ENCODE results near the gene SAMD9. TPM values are rescaled to one million over a fixed set of nuclear protein-coding genes. Genes with fewer than 3 reads are reported as not detected.
"Not testable (repeated sequence)": the region's sequence is repeated elsewhere in the genome, so short reads cannot be mapped to it uniquely, and the experiment has no call there.

The SAMD9 gene
- total RNA-seq, 4 donors from 2014 or later = 2.6 to 25.6 (median 14.3) TPM

DNA sequence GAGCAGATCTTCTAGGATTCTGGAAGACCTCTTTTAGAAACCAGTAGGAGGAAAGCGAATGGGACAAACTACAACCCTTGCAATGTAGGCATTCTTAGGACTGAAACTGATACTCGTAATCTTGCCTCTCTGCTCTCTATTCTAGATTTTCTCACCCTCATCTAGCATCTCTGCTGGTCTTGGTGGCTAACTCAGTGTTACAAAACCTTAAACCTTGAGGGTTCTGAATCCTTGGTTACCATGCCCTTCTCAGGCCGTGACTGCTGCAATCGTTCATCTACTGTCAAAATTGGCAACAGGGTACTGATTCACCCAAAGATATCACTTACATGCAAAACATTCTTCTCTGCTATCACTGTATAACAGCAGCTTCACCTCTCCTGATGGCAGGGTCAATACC is 55.2 kb downstream of the SAMD9 start:
- 82 to 87% methylated on average over 4 of the region's 4 CpGs for WGBS, 2 donors (ENCODE audit: low coverage in 1 of 2)
- TF ChIP-seq POLR2AphosphoS5 (IDR thresholded peaks at IDR 0.05) = no peak
- TF ChIP-seq EP300 (IDR thresholded peaks at IDR 0.05; ENCODE audit: low read depth) = no peak
- TF ChIP-seq POLR2A (IDR thresholded peaks at IDR 0.05) = no peak
- TF ChIP-seq, protein P1, sequence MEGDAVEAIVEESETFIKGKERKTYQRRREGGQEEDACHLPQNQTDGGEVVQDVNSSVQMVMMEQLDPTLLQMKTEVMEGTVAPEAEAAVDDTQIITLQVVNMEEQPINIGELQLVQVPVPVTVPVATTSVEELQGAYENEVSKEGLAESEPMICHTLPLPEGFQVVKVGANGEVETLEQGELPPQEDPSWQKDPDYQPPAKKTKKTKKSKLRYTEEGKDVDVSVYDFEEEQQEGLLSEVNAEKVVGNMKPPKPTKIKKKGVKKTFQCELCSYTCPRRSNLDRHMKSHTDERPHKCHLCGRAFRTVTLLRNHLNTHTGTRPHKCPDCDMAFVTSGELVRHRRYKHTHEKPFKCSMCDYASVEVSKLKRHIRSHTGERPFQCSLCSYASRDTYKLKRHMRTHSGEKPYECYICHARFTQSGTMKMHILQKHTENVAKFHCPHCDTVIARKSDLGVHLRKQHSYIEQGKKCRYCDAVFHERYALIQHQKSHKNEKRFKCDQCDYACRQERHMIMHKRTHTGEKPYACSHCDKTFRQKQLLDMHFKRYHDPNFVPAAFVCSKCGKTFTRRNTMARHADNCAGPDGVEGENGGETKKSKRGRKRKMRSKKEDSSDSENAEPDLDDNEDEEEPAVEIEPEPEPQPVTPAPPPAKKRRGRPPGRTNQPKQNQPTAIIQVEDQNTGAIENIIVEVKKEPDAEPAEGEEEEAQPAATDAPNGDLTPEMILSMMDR (IDR thresholded peaks at IDR 0.05) = no peak
- H3K27me3 ChIP-seq = no peaks in the 10 kb centered on the region
- intact Hi-C loops (cut with DNase I; ENCODE audit: low total_unique reads) (no loop called here), in situ Hi-C loops (cut with MboI; ENCODE audit: low pct_ligation_motif_present in 1 of 4, low pct_unique_long_range_greater_than_20kb in 1 of 4, low sequenced_read_pairs in 3 of 4) (loop anchor here in 1 of 4 donors (25.0 kb wide), 1 partner anchor 450 kb away; no protein-coding TSS in a partner anchor)
- H3K4me1 ChIP-seq = no peaks in the 10 kb centered on the region
- DNase-seq = no peak
- H3K4me3 ChIP-seq = no peak overlapping the region
- H3K27ac ChIP-seq = no peak overlapping the region
- H3K9me3 ChIP-seq = peaks cover 0 to 4% of the 10 kb centered on the region in 2 donors
- no peaks in the 10 kb centered on the region for H3K36me3 ChIP-seq

DNA sequence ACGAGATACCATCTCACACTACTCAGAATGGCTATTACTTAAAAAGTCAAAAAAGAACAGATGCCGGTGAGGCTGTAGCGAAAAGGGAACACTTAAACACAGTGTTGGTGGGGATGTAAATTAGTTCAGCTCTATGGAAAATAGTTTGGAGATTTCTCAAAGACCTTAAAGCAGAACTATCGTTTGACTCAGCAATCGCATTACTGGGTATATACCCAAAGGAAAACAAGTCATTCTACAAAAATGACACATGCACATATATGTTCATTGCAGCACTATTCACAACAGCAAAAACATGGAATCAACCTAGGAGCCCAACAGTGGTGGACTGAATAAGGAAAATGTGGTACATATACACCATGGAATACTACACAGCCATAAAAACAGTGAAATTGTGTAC is 56.9 kb downstream of the SAMD9 start:
- Histone ChIP-seq H3K4me3 (no peak overlapping the region), H3K4me1 (no peaks in the 10 kb centered on the region), H3K27me3 (no peaks in the 10 kb centered on the region), H3K36me3 (no peaks in the 10 kb centered on the region), H3K27ac (no peak overlapping the region), H3K9me3 (peaks cover 0 to 4% of the 10 kb centered on the region in 2 donors)
- in situ Hi-C loops (cut with MboI; ENCODE audit: low pct_ligation_motif_present in 1 of 4, low pct_unique_long_range_greater_than_20kb in 1 of 4, low sequenced_read_pairs in 3 of 4) (loop anchor here in 1 of 4 donors (25.0 kb wide), 1 partner anchor 449 kb away; no protein-coding TSS in a partner anchor), intact Hi-C loops (cut with DNase I; ENCODE audit: low total_unique reads) (no loop called here)
- TF ChIP-seq POLR2A (IDR thresholded peaks at IDR 0.05) = no peak
- no peak for TF ChIP-seq EP300 (IDR thresholded peaks at IDR 0.05; ENCODE audit: low read depth)
- no peak for TF ChIP-seq POLR2AphosphoS5 (IDR thresholded peaks at IDR 0.05)
- TF ChIP-seq, protein P1 (IDR thresholded peaks at IDR 0.05) = no peak
- DNase-seq = no peak
- 75 to 77% methylated on average over 5 of the region's 5 CpGs for WGBS, 2 donors (ENCODE audit: low coverage in 1 of 2)

DNA sequence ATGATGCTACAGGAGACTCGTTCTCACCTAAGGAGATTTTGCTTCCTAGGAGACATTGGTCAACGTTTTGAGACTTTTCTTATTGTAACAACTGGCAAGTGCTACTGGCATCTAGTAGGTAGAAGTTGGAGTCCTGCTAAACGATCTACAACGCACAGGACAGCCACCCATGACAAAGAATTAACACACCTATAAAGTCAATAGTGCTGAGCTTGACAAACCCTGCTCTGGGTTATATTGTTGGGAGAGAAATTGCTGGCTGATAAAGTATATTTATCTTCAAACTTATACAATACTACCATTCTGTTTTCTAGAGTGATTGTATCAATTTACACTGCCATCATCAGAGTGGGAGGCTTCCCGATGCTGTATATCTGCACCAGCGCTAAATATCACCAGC is 57.8 kb downstream of the SAMD9 start:
- Histone ChIP-seq H3K4me1 (peaks cover 0 to 5% (median 0%) of the 10 kb centered on the region in 4 donors), H3K27me3 (no peaks in the 10 kb centered on the region), H3K36me3 (no peaks in the 10 kb centered on the region), H3K4me3 (no peak overlapping the region), H3K9me3 (no peaks in the 10 kb centered on the region), H3K27ac (no peak overlapping the region)
- no peak for DNase-seq
- in situ Hi-C loops (cut with MboI; ENCODE audit: low pct_ligation_motif_present in 1 of 4, low pct_unique_long_range_greater_than_20kb in 1 of 4, low sequenced_read_pairs in 3 of 4) (loop anchor here in 1 of 4 donors (25.0 kb wide), 1 partner anchor 448 kb away; no protein-coding TSS in a partner anchor), intact Hi-C loops (cut with DNase I; ENCODE audit: low total_unique reads) (no loop called here)
- TF ChIP-seq EP300 (IDR thresholded peaks at IDR 0.05; ENCODE audit: low read depth) = no peak
- no peak for TF ChIP-seq POLR2AphosphoS5 (IDR thresholded peaks at IDR 0.05)
- TF ChIP-seq POLR2A (IDR thresholded peaks at IDR 0.05) = no peak
- TF ChIP-seq, protein P1 (IDR thresholded peaks at IDR 0.05) = no peak
- WGBS, 2 donors (ENCODE audit: low coverage in 1 of 2) = 66 to 70% methylated on average over 6 of the region's 6 CpGs

DNA sequence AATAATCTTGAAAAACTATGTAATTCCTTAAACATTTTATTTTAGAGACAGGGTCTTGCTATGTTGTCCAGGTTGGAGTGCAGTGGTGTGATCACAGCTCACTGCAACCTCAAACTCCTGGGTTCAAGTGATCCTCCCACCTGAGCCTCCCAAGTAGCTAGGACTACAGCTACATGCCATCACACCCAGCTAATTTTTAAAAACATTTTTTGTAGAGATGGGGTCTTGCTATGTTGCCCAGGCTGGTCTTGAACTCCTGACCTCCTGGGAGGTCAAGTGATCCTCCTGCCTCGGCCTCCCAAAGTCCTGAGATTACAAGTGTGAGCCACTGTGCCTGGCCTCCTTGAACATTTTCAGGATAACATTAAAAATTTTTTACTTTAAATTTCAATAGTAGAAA is 61.2 kb downstream of the SAMD9 start:
- not testable (repeated sequence) for H3K27ac ChIP-seq, H3K9me3 ChIP-seq, H3K27me3 ChIP-seq, H3K36me3 ChIP-seq, H3K4me3 ChIP-seq, DNase-seq
- H3K4me1 ChIP-seq = peaks cover 0 to 27% (median 3%) of the 10 kb centered on the region in 4 donors
- 96 to 100% methylated on average over 1 of the region's 1 CpG for WGBS, 2 donors (ENCODE audit: low coverage in 1 of 2)
- intact Hi-C loops (cut with DNase I; ENCODE audit: low total_unique reads) = loop anchor here (10.0 kb wide), 2 partner anchors 432 to 532 kb away; partner anchors contain the start of genes PEX1 and RBM48
- in situ Hi-C loops (cut with MboI; ENCODE audit: low pct_ligation_motif_present in 1 of 4, low pct_unique_long_range_greater_than_20kb in 1 of 4, low sequenced_read_pairs in 3 of 4) = loop anchor here (10.0 to 25.0 kb wide), 4 partner anchors 372 to 444 kb away; no protein-coding TSS in a partner anchor

Data from transverse colon (tissue), 4 donors.